ENCODE data around the gene MYO16. TPM values are rescaled to one million over a fixed set of nuclear protein-coding genes. Genes with fewer than 3 reads are reported as not detected.

The MYO16 gene
- total RNA-seq, 4 donors from 2014 or later = under 0.01 to 0.21 TPM; not detected in 2

DNA sequence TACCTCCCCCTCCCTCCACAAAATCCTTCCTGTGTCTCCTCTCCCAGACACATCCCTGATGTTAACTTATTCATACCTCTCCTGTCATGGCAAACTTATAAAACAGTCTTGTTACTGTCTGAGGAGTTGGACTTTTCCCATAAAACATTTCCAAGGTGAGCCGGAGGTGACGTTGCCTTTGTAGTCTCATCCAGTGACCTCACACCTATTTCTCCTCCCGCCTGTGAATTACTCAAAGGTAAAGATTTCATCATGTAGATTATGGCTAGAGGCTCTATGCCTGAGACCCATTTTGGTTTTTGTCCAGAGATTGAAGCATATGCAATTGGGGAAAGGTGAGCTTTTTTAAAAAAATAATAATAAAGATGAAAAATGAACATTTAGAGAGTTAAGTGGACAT, 529.0 kb downstream of the MYO16 start:
- Histone ChIP-seq H3K4me1 (peaks cover 0 to 24% (median 0%) of the 10 kb centered on the region in 4 donors), H3K36me3 (no peaks in the 10 kb centered on the region), H3K27me3 (no peaks in the 10 kb centered on the region), H3K9me3 (no peaks in the 10 kb centered on the region), H3K27ac (no peak overlapping the region), H3K4me3 (no peak overlapping the region)
- no peak for DNase-seq (ENCODE audit: low spot score in 2 of 2)
- no peak for TF ChIP-seq EP300 (IDR thresholded peaks at IDR 0.05)
- TF ChIP-seq, protein P1, sequence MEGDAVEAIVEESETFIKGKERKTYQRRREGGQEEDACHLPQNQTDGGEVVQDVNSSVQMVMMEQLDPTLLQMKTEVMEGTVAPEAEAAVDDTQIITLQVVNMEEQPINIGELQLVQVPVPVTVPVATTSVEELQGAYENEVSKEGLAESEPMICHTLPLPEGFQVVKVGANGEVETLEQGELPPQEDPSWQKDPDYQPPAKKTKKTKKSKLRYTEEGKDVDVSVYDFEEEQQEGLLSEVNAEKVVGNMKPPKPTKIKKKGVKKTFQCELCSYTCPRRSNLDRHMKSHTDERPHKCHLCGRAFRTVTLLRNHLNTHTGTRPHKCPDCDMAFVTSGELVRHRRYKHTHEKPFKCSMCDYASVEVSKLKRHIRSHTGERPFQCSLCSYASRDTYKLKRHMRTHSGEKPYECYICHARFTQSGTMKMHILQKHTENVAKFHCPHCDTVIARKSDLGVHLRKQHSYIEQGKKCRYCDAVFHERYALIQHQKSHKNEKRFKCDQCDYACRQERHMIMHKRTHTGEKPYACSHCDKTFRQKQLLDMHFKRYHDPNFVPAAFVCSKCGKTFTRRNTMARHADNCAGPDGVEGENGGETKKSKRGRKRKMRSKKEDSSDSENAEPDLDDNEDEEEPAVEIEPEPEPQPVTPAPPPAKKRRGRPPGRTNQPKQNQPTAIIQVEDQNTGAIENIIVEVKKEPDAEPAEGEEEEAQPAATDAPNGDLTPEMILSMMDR (IDR thresholded peaks at IDR 0.05) = no peak
- no peak for TF ChIP-seq POLR2A (IDR thresholded peaks at IDR 0.05)
- WGBS, 2 donors = 94 to 96% methylated on average over 3 of the region's 3 CpGs

DNA sequence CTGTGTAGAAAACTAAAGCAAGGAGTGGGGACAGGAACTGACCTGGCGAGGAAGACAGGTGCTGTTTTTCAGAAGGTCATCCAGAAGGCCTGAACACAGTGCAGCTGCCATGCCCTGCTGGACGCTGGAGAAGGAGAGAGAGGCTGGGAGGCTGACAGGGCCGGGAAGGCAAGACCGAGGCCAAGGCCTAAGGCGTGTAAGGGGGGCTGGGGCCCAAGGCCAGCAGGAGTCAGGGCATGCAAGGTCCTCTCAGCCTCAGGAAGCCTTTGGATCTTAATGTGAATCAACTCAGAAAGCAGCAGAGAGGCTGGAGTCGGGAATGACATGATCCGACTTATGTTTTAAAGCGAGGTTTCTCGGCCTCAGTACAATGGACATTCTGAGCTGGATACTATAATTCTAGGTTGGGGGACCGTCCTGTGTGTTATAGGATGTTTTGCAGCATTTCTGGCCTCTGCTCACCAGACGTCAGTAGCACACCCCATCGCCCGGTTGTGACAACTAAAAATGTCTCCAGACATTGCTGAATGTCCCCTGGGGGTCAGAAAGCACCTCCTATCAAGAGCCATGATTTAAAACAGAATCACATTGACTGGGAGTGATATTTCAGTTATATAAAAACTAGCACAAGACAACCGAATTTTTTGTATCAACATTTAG, 530.4 kb downstream of the MYO16 start:
- 73 to 79% methylated on average over 14 of the region's 14 CpGs for WGBS, 2 donors
- Histone ChIP-seq H3K4me1 (peaks cover 0 to 22% (median 0%) of the 10 kb centered on the region in 4 donors), H3K4me3 (no peak overlapping the region), H3K27me3 (no peaks in the 10 kb centered on the region), H3K27ac (no peak overlapping the region), H3K9me3 (no peaks in the 10 kb centered on the region), H3K36me3 (no peaks in the 10 kb centered on the region)
- DNase-seq (ENCODE audit: low spot score in 2 of 2) = no peak
- TF ChIP-seq, protein P1 (IDR thresholded peaks at IDR 0.05) = no peak
- no peak for TF ChIP-seq POLR2A (IDR thresholded peaks at IDR 0.05)
- no peak for TF ChIP-seq EP300 (IDR thresholded peaks at IDR 0.05)

DNA sequence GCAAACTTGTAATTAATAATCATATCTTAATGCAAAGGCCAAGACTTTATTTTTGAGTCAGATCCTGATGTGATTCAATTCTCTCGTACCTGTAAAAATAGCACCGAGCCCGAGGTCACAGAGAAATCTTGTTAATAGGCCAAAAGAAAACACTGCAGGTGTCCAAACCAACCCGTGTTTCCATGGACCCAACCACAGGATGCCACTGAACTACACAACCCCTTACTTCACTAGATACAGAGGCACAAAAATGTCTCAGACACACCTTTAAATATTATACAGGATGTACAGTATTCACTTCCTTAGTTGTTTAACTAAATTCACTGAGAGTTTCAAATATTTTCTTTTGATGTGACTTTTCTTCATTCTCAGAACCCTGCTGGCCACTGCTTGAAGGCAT, 530.9 kb downstream of the MYO16 start:
- Histone ChIP-seq H3K36me3 (no peaks in the 10 kb centered on the region), H3K4me3 (no peak overlapping the region), H3K4me1 (peaks cover 0 to 16% (median 0%) of the 10 kb centered on the region in 4 donors), H3K9me3 (no peaks in the 10 kb centered on the region), H3K27me3 (no peaks in the 10 kb centered on the region), H3K27ac (no peak overlapping the region)
- DNase-seq (ENCODE audit: low spot score in 2 of 2) = no peak
- WGBS, 2 donors = 93 to 98% methylated on average over 4 of the region's 4 CpGs
- no peak for TF ChIP-seq EP300 (IDR thresholded peaks at IDR 0.05)
- TF ChIP-seq POLR2A (IDR thresholded peaks at IDR 0.05) = no peak
- TF ChIP-seq, protein P1 (IDR thresholded peaks at IDR 0.05) = no peak

DNA sequence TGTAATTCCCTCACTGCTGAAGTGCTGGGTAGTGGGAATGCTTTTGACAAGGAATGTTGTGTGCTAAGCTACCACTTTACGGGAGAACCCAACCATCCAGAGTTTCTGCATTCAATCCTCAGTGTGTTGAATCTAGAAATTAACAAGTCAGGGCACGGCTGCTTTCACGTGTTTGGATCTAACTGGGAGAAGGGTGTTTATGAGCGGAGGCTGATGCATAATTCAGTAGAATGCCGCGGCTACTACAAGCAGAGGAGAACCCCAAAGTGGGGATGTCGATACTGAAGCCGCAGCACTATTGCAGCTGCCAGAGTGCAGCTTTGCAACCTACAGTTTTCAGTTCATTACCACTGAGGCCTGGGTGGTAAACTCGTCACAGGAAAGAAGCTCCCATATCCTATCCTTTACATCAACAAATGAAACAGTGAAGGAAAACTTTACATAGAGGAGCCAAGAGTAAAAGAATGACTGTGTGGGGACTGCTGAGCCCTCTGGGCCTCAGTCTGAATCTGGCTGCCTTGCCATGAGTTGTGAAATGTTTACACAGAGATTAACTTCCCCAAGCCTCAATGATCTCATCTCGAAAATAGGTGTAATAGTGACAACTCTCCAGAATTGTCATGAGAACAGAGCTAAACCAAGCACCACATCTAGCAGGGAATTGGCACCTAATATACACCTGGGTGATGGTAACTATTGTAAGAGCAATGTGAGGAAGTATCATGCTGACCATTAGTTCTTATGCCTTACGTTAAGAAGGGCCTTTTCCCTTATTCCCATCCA, 531.7 kb downstream of the MYO16 start:
- H3K4me3 ChIP-seq = no peak overlapping the region

More for the DNA sequence above, 531.7 kb downstream of the MYO16 start:
- Histone ChIP-seq H3K9me3 (no peaks in the 10 kb centered on the region), H3K4me1 (peaks cover 0 to 9% (median 0%) of the 10 kb centered on the region in 4 donors), H3K36me3 (no peaks in the 10 kb centered on the region), H3K27me3 (no peaks in the 10 kb centered on the region), H3K27ac (no peak overlapping the region)
- no peak for DNase-seq (ENCODE audit: low spot score in 2 of 2)
- no peak for TF ChIP-seq POLR2A (IDR thresholded peaks at IDR 0.05)
- TF ChIP-seq, protein P1 (IDR thresholded peaks at IDR 0.05) = no peak
- no peak for TF ChIP-seq EP300 (IDR thresholded peaks at IDR 0.05)
- WGBS, 2 donors = 87% methylated on average over 11 of the region's 11 CpGs

Measured in tibial nerve (tissue), 4 donors.